ENCODE data around the gene TIAM2. TPM values are rescaled to one million over a fixed set of nuclear protein-coding genes. Genes with fewer than 3 reads are reported as not detected.

Gene TIAM2
- total and polyA plus RNA-seq, 9 of the 15 experiments (the other 6 are each of a cell fraction or from before 2014, with no cell fraction given): 0.73 to 6.5 (median 4.3) TPM

DNA sequence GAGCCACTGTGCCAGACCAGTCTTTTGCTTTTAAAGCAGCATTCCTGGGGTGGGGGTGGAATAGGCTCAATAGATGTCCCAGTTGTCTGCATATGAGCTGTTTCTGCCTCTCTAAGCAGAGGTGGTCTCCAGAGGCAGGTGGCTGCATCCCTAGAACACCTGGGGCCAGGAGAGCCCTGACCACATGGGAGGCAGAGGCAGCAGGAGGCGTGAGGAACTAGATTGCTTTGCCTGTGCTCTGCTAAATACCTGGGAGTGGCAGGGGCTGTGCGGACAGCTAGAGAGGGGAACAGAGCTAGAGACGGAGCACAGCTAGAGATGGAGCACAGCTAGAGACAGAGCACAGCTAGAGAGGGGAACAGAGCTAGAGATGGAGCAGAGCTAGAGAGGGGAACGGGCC, 239.6 kb downstream of the TIAM2 start:
- H3K36me3 ChIP-seq (ENCODE audit: control insufficient read depth, insufficient read depth, low read length): no peaks in the 10 kb centered on the region
- WGBS (ENCODE audit: insufficient coverage, low coverage, missing lambda C conversion rate): 2% methylated on average over 4 of the region's 4 CpGs
- H3K9me3 ChIP-seq (replicated peaks; ENCODE audit: control insufficient read depth, insufficient read depth, low read depth, low read length): no peaks in the 10 kb centered on the region
- H3K4me3 ChIP-seq: no peak overlapping the region
- H3K4me1 ChIP-seq (replicated peaks in 1 of 2; ENCODE audit: control insufficient read depth in 2 of 2, insufficient read depth in 2 of 2, low read length in 2 of 2): no peaks in the 10 kb centered on the region
- H2AFZ ChIP-seq (ENCODE audit: low read depth, low read length): no peak overlapping the region
- POLR2A ChIA-PET: interaction anchor here (0.5 to 2.0 kb wide), 4 partner anchors 12 to 638 kb away, joined by 3 to 9 read pairs (median 4); no protein-coding TSS in a partner anchor
- H3K9ac ChIP-seq (ENCODE audit: insufficient read depth in 1 of 2, low read depth in 2 of 2, low read length in 2 of 2): no peak overlapping the region
- intact Hi-C loops (cut with micrococcal nuclease) (no loop called here), in situ Hi-C loops (cut with MboI) (no loop called here)
- ATAC-seq: no peak
- H3K4me2 ChIP-seq (ENCODE audit: insufficient read depth, low read length): no peak overlapping the region
- CTCF ChIA-PET (ENCODE audit: low intra/inter-chr PET ratio): no interaction called here
- no peaks in the 10 kb centered on the region for H3K79me2 ChIP-seq (ENCODE audit: control insufficient read depth, insufficient read depth, low read length)
- H4K20me1 ChIP-seq (replicated peaks; ENCODE audit: control insufficient read depth, insufficient read depth, low read length): no peaks in the 10 kb centered on the region
- no TSS peak for BruUV-seq (replicated peaks)
- no peak for DNase-seq (ENCODE audit: extremely low read depth in 1 of 4, low spot score in 3 of 4)
- no peaks in the 10 kb centered on the region for H3K9me1 ChIP-seq (ENCODE audit: control insufficient read depth, insufficient read depth, low read length)
- H3K27ac ChIP-seq (ENCODE audit: extremely low read depth, low read depth, low read length): no peak overlapping the region
- FAIRE-seq: no peak
- H3K27me3 ChIP-seq (ENCODE audit: control insufficient read depth in 2 of 2, insufficient read depth in 2 of 2, low read length in 2 of 2): peaks cover 19 to 44% of the 10 kb centered on the region in 2 experiments; a peak in 4 of 5 replicates
- no peak for TF ChIP-seq THRAP3 (IDR thresholded peaks at IDR 0.05; ENCODE audit: borderline replicate concordance)
- no peak for TF ChIP-seq ZNF408 (CRISPR knock-in tag; IDR thresholded peaks at IDR 0.05; ENCODE audit: low read depth)
- TF ChIP-seq, protein P1, sequence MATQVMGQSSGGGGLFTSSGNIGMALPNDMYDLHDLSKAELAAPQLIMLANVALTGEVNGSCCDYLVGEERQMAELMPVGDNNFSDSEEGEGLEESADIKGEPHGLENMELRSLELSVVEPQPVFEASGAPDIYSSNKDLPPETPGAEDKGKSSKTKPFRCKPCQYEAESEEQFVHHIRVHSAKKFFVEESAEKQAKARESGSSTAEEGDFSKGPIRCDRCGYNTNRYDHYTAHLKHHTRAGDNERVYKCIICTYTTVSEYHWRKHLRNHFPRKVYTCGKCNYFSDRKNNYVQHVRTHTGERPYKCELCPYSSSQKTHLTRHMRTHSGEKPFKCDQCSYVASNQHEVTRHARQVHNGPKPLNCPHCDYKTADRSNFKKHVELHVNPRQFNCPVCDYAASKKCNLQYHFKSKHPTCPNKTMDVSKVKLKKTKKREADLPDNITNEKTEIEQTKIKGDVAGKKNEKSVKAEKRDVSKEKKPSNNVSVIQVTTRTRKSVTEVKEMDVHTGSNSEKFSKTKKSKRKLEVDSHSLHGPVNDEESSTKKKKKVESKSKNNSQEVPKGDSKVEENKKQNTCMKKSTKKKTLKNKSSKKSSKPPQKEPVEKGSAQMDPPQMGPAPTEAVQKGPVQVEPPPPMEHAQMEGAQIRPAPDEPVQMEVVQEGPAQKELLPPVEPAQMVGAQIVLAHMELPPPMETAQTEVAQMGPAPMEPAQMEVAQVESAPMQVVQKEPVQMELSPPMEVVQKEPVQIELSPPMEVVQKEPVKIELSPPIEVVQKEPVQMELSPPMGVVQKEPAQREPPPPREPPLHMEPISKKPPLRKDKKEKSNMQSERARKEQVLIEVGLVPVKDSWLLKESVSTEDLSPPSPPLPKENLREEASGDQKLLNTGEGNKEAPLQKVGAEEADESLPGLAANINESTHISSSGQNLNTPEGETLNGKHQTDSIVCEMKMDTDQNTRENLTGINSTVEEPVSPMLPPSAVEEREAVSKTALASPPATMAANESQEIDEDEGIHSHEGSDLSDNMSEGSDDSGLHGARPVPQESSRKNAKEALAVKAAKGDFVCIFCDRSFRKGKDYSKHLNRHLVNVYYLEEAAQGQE (IDR thresholded peaks at IDR 0.05; ENCODE audit: borderline replicate concordance): no peak
- TF ChIP-seq, protein P1 (CRISPR knock-in tag; IDR thresholded peaks at IDR 0.05; ENCODE audit: low read depth): no peak
- no peak for TF ChIP-seq ZNF79 (CRISPR knock-in tag; IDR thresholded peaks at IDR 0.05; ENCODE audit: low read depth)
- TF ChIP-seq STAT5B (CRISPR knock-in tag; IDR thresholded peaks at IDR 0.05): no peak
- TF ChIP-seq, protein P2, sequence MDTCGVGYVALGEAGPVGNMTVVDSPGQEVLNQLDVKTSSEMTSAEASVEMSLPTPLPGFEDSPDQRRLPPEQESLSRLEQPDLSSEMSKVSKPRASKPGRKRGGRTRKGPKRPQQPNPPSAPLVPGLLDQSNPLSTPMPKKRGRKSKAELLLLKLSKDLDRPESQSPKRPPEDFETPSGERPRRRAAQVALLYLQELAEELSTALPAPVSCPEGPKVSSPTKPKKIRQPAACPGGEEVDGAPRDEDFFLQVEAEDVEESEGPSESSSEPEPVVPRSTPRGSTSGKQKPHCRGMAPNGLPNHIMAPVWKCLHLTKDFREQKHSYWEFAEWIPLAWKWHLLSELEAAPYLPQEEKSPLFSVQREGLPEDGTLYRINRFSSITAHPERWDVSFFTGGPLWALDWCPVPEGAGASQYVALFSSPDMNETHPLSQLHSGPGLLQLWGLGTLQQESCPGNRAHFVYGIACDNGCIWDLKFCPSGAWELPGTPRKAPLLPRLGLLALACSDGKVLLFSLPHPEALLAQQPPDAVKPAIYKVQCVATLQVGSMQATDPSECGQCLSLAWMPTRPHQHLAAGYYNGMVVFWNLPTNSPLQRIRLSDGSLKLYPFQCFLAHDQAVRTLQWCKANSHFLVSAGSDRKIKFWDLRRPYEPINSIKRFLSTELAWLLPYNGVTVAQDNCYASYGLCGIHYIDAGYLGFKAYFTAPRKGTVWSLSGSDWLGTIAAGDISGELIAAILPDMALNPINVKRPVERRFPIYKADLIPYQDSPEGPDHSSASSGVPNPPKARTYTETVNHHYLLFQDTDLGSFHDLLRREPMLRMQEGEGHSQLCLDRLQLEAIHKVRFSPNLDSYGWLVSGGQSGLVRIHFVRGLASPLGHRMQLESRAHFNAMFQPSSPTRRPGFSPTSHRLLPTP (IDR thresholded peaks at IDR 0.05; ENCODE audit: borderline replicate concordance, extremely low read depth, insufficient read length): no peak

Data from K562 (cell line).